Measurements from ENCODE around the gene HPCAL1.

Gene HPCAL1

GRCh38 chr2:10390369-10390801, 87.7 kb downstream of the HPCAL1 start:
- DNase-seq (ENCODE audit: low spot score) = no peak

GRCh38 chr2:10392100-10392499, 89.4 kb downstream of the HPCAL1 start:
- no peak for DNase-seq (ENCODE audit: low spot score)

GRCh38 chr2:10392548-10392947, 89.8 kb downstream of the HPCAL1 start:
- no peak for DNase-seq (ENCODE audit: low spot score)

GRCh38 chr2:10392951-10393639, 90.4 kb downstream of the HPCAL1 start:
- no peak for DNase-seq (ENCODE audit: low spot score)

- no peak for DNase-seq (ENCODE audit: low spot score)
Measured at GRCh38 chr2:10393640-10393982, 90.9 kb downstream of the HPCAL1 start.

- no peak for DNase-seq (ENCODE audit: low spot score)
Measured at GRCh38 chr2:10395893-10396292, 93.2 kb downstream of the HPCAL1 start.

GRCh38 chr2:10396464-10396863, 93.8 kb downstream of the HPCAL1 start:
- DNase-seq (ENCODE audit: low spot score) = no peak

- DNase-seq (ENCODE audit: low spot score) = no peak
Measured at GRCh38 chr2:10397297-10397875, 94.7 kb downstream of the HPCAL1 start.

- no peak for DNase-seq (ENCODE audit: low spot score)
Measured at GRCh38 chr2:10397878-10398277, 95.2 kb downstream of the HPCAL1 start.

- no peak for DNase-seq (ENCODE audit: low spot score)
Measured at GRCh38 chr2:10398496-10398895, 95.8 kb downstream of the HPCAL1 start.

- DNase-seq (ENCODE audit: low spot score) = no peak
Measured at GRCh38 chr2:10399358-10399757, 96.7 kb downstream of the HPCAL1 start.

- no peak for DNase-seq (ENCODE audit: low spot score)
Measured at GRCh38 chr2:10400002-10400401, 97.3 kb downstream of the HPCAL1 start.

GRCh38 chr2:10400568-10400977, 97.9 kb downstream of the HPCAL1 start:
- DNase-seq (ENCODE audit: low spot score) = no peak

GRCh38 chr2:10400978-10401951, 98.6 kb downstream of the HPCAL1 start:
- DNase-seq (ENCODE audit: low spot score) = no peak

- DNase-seq (ENCODE audit: low spot score) = no peak
Measured at GRCh38 chr2:10402062-10402585, 99.4 kb downstream of the HPCAL1 start.

- no peak for DNase-seq (ENCODE audit: low spot score)
Measured at GRCh38 chr2:10402653-10403215, 100.0 kb downstream of the HPCAL1 start.

GRCh38 chr2:10404324-10405143, 101.8 kb downstream of the HPCAL1 start:
- DNase-seq (ENCODE audit: low spot score) = no peak

GRCh38 chr2:10405448-10405847, 102.7 kb downstream of the HPCAL1 start:
- DNase-seq (ENCODE audit: low spot score) = no peak

GRCh38 chr2:10406016-10406415, 103.3 kb downstream of the HPCAL1 start:
- DNase-seq (ENCODE audit: low spot score) = no peak

- no peak for DNase-seq (ENCODE audit: low spot score)
Measured at GRCh38 chr2:10406491-10407188, 103.9 kb downstream of the HPCAL1 start.

- no peak for DNase-seq (ENCODE audit: low spot score)
Measured at GRCh38 chr2:10407432-10407831, 104.7 kb downstream of the HPCAL1 start.
